ENCODE results near the gene HOMER2. TPM values are rescaled to one million over a fixed set of nuclear protein-coding genes. Genes with fewer than 3 reads are reported as not detected.

HOMER2 gene
- total RNA-seq, 2 donors from 2014 or later = 1.8 to 4.9 TPM

DNA sequence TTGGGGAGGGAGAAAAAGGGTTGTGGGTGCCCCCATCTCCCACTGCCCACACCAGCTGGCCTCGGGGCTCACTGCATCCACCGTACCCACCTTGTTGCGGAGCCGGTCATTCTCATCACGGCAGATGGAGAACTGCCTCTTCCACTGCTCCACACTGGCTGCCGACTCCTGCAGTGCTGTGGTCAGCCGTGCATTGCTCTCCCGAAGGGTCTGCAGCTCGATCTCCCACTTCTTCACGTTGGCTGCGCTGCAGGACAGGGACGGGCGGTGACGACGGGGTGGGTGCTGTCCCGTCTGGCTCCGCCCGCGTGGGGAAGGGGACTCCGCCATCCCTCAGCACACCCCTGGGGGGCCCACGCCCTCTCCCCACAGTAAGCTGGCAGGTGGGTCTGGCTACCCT is 98.0 kb downstream of the HOMER2 start:
- Histone ChIP-seq H3K36me3 (no peaks in the 10 kb centered on the region), H3K9me3 (no peaks in the 10 kb centered on the region), H3K27me3 (replicated peaks; ENCODE audit: insufficient read depth) (no peaks in the 10 kb centered on the region), H3K4me1 (ENCODE audit: control insufficient read depth in 1 of 2, low read depth in 2 of 2) (peaks cover 0 to 5% of the 10 kb centered on the region in 2 donors), H3K27ac (no peak overlapping the region), H3K4me3 (no peak overlapping the region)
- no peak for DNase-seq (ENCODE audit: low spot score)
- no peak for ATAC-seq (ENCODE audit: insufficient number of reproducible peaks, low FRiP score, low read depth)
- TF ChIP-seq, protein P1, sequence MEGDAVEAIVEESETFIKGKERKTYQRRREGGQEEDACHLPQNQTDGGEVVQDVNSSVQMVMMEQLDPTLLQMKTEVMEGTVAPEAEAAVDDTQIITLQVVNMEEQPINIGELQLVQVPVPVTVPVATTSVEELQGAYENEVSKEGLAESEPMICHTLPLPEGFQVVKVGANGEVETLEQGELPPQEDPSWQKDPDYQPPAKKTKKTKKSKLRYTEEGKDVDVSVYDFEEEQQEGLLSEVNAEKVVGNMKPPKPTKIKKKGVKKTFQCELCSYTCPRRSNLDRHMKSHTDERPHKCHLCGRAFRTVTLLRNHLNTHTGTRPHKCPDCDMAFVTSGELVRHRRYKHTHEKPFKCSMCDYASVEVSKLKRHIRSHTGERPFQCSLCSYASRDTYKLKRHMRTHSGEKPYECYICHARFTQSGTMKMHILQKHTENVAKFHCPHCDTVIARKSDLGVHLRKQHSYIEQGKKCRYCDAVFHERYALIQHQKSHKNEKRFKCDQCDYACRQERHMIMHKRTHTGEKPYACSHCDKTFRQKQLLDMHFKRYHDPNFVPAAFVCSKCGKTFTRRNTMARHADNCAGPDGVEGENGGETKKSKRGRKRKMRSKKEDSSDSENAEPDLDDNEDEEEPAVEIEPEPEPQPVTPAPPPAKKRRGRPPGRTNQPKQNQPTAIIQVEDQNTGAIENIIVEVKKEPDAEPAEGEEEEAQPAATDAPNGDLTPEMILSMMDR (IDR thresholded peaks at IDR 0.05) = no peak

DNA sequence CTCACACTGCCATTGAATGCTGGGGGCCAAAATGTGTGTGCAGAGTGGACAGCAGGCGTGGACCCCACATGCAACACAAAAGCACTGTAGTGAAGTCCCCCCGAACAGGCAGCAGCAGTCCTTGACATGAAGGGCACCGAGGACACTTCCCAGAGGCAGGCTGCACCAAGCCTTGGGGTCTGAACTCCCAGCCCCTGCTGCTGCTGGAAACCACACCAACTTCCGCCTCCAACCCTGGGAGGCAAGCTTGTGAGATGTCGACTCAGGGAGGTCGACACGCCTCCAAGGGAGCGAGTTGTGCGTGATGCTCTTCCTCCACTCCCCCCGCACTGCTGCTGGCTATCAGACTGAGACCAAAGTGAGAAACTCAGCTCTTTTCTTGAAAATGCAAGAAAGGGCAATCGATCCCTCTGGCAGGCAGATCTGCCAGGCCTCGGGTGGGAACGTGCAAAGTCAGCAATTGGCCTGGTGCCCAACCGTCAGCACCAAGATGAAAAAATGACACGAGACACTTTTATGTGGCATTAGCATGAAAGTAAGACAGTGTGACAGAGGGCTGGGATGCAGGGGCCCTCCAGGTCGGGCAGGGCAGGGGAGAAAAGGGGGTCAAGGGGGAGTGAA is 99.5 kb downstream of the HOMER2 start:
- TF ChIP-seq, protein P1 (IDR thresholded peaks at IDR 0.05) = no peak
- DNase-seq (ENCODE audit: low spot score) (no peak), ATAC-seq (ENCODE audit: insufficient number of reproducible peaks, low FRiP score, low read depth) (no peak)
- no peak overlapping the region for H3K4me3 ChIP-seq
- no peaks in the 10 kb centered on the region for H3K27me3 ChIP-seq (replicated peaks; ENCODE audit: insufficient read depth)
- H3K27ac ChIP-seq = no peak overlapping the region
- peaks cover 0 to 8% of the 10 kb centered on the region in 2 donors for H3K4me1 ChIP-seq (ENCODE audit: control insufficient read depth in 1 of 2, low read depth in 2 of 2)
- no peaks in the 10 kb centered on the region for H3K9me3 ChIP-seq
- H3K36me3 ChIP-seq = no peaks in the 10 kb centered on the region

GRCh38 chr15:82851981-82852511 is 100.5 kb downstream of the HOMER2 start:
- TF ChIP-seq, protein P1 (IDR thresholded peaks at IDR 0.05) = no peak
- Histone ChIP-seq H3K9me3 (no peaks in the 10 kb centered on the region), H3K4me1 (ENCODE audit: control insufficient read depth in 1 of 2, low read depth in 2 of 2) (peaks cover 0 to 8% of the 10 kb centered on the region in 2 donors), H3K36me3 (no peaks in the 10 kb centered on the region), H3K27ac (no peak overlapping the region), H3K4me3 (no peak overlapping the region), H3K27me3 (replicated peaks; ENCODE audit: insufficient read depth) (no peaks in the 10 kb centered on the region)
- ATAC-seq (ENCODE audit: insufficient number of reproducible peaks, low FRiP score, low read depth) (no peak), DNase-seq (ENCODE audit: low spot score) (no peak)

DNA sequence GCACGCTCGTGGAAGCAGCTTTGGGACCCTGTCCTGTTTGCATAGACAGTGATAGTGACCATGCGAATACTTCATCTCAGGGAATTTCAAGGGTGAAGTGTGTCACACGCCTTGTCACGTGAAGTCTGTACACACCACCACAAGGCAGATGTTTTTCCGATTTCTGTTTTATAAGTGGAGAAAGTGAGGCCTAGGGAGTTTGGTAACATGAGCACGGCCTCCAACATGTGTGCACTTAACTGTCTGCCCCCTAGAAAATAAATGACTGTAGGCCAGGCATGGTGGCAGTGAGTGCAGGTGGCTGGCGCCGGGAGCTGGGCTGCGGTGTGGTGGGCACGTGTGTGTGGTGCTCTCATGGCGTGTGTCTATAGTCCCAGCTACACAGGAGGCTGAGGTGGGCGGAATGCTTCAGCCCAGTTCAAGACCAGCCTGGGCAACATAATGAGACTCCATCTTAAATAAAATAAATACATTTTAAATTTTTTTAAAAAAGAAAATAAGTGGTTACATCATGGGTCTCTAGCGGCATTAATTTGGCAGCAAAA is 101.1 kb downstream of the HOMER2 start:
- Histone ChIP-seq H3K27me3 (replicated peaks; ENCODE audit: insufficient read depth) (no peaks in the 10 kb centered on the region), H3K27ac (no peak overlapping the region), H3K4me3 (no peak overlapping the region), H3K4me1 (ENCODE audit: control insufficient read depth in 1 of 2, low read depth in 2 of 2) (peaks cover 0 to 8% of the 10 kb centered on the region in 2 donors), H3K9me3 (no peaks in the 10 kb centered on the region), H3K36me3 (no peaks in the 10 kb centered on the region)
- ATAC-seq (ENCODE audit: insufficient number of reproducible peaks, low FRiP score, low read depth) = no peak
- no peak for DNase-seq (ENCODE audit: low spot score)
- TF ChIP-seq, protein P1 (IDR thresholded peaks at IDR 0.05) = no peak

GRCh38 chr15:82850731-82851130 is 101.8 kb downstream of the HOMER2 start:
- no peak for ATAC-seq (ENCODE audit: insufficient number of reproducible peaks, low FRiP score, low read depth)
- Histone ChIP-seq H3K4me3 (no peak overlapping the region), H3K27me3 (replicated peaks; ENCODE audit: insufficient read depth) (no peaks in the 10 kb centered on the region), H3K36me3 (no peaks in the 10 kb centered on the region), H3K27ac (no peak overlapping the region), H3K9me3 (no peaks in the 10 kb centered on the region), H3K4me1 (ENCODE audit: control insufficient read depth in 1 of 2, low read depth in 2 of 2) (peaks cover 0 to 8% of the 10 kb centered on the region in 2 donors)
- TF ChIP-seq, protein P1 (IDR thresholded peaks at IDR 0.05) = no peak
- no peak for DNase-seq (ENCODE audit: low spot score)
